Lower lobe of right lung (tissue), 2 donors: Measurements from ENCODE around the gene IKBKE. TPM values are rescaled to one million over a fixed set of nuclear protein-coding genes. Genes with fewer than 3 reads are reported as not detected.

ENCODE experiments used
- ATAC-seq, 2 donors: fragments of 200-7000 bp; cut with Tn5 transposase; one replicate each; pipeline ENCODE4 v1.9.1; 2020 to 2022; ENCODE audit warnings: mild to moderate bottlenecking in 2 of 2, moderate library complexity in 2 of 2
- DNase-seq: peaks from one replicate; pipeline ENCODE4 v3.0.0-alpha.2; 2020
- H3K27ac ChIP-seq: fragments of 200-600 bp; one replicate; pipeline ENCODE4 v1.8.0; 2022
- H3K27me3 ChIP-seq: fragments of 200-600 bp; one replicate; pipeline ENCODE4 v1.8.0; 2022; ENCODE audit warnings: low read depth
- H3K36me3 ChIP-seq: fragments of 200-600 bp; one replicate; pipeline ENCODE4 v1.8.0; 2022; ENCODE audit warnings: mild to moderate bottlenecking
- H3K4me1 ChIP-seq: fragments of 200-600 bp; one replicate; pipeline ENCODE4 v1.8.0; 2022
- H3K4me3 ChIP-seq: fragments of 200-600 bp; one replicate; pipeline ENCODE4 v1.8.0; 2022; ENCODE audit warnings: mild to moderate bottlenecking
- H3K9me3 ChIP-seq: fragments of 200-600 bp; one replicate; pipeline ENCODE4 v1.8.0; 2022
- CTCF ChIP-seq: fragments of 200-600 bp; IDR thresholded peaks from one replicate; pipeline ENCODE4 v1.8.0; 2022; ENCODE audit warnings: antibody characterized with exemption, mild to moderate bottlenecking
- intact Hi-C: fragments of 100-400 bp; cut with DNase I; formaldehyde crosslinking; loops from one replicate; pipeline ENCODE4 v1.11.0; 2022
- total RNA-seq: library from RNA; stranded (reverse); fragmentation: NEBNext Ultra II Directional; extraction: Animal tissue kit (Norgen Biotek cat#: 25700); gene quantifications from one replicate; pipeline ENCODE4 v1.2.1, GENCODE V29; 2021
- donor health status: DM: no; HTN: yes; CAD: no; lungs with severe emphysema.

Gene IKBKE
- total RNA-seq, 1 donor from 2014 or later = 12.5 TPM

GRCh38 chr1:206496131-206496793 lies 26.0 kb downstream of the IKBKE start:
- Histone ChIP-seq H3K4me3 (no peak overlapping the region), H3K9me3 (no peaks in the 10 kb centered on the region), H3K27ac (peak overlapping the region; percentile 36), H3K4me1 (peaks cover 32% of the 10 kb centered on the region), H3K36me3 (peaks cover 29% of the 10 kb centered on the region), H3K27me3 (no peaks in the 10 kb centered on the region)
- peak in 1 of 2 donors; percentile 12 for ATAC-seq
- TF ChIP-seq CTCF = no peak
- intact Hi-C loops = no loop called here
- DNase-seq = no peak

GRCh38 chr1:206497363-206497762 lies 27.1 kb downstream of the IKBKE start:
- Histone ChIP-seq H3K9me3 (no peaks in the 10 kb centered on the region), H3K4me3 (no peak overlapping the region), H3K4me1 (peaks cover 39% of the 10 kb centered on the region), H3K36me3 (peaks cover 18% of the 10 kb centered on the region), H3K27ac (no peak overlapping the region), H3K27me3 (no peaks in the 10 kb centered on the region)
- TF ChIP-seq CTCF = no peak
- intact Hi-C loops = no loop called here
- ATAC-seq = no peak
- no peak for DNase-seq

- Histone ChIP-seq H3K4me1 (peaks cover 44% of the 10 kb centered on the region), H3K27me3 (no peaks in the 10 kb centered on the region), H3K4me3 (no peak overlapping the region), H3K36me3 (peaks cover 14% of the 10 kb centered on the region), H3K9me3 (no peaks in the 10 kb centered on the region), H3K27ac (no peak overlapping the region)
- TF ChIP-seq CTCF = no peak
- ATAC-seq = peak in 1 of 2 donors; percentile 45
- DNase-seq = no peak
- intact Hi-C loops = no loop called here
Observed at GRCh38 chr1:206497774-206498173, 27.5 kb downstream of the IKBKE start.

- Histone ChIP-seq H3K27me3 (no peaks in the 10 kb centered on the region), H3K4me1 (peaks cover 53% of the 10 kb centered on the region), H3K9me3 (no peaks in the 10 kb centered on the region), H3K27ac (no peak overlapping the region), H3K4me3 (no peak overlapping the region), H3K36me3 (peaks cover 6% of the 10 kb centered on the region)
- DNase-seq = no peak
- no peak for TF ChIP-seq CTCF
- intact Hi-C loops = no loop called here
- ATAC-seq = no peak
Observed at GRCh38 chr1:206498685-206499084, 28.4 kb downstream of the IKBKE start.

GRCh38 chr1:206500046-206500445 lies 29.8 kb downstream of the IKBKE start:
- Histone ChIP-seq H3K27me3 (no peaks in the 10 kb centered on the region), H3K9me3 (no peaks in the 10 kb centered on the region), H3K27ac (no peak overlapping the region), H3K4me3 (no peak overlapping the region), H3K4me1 (peaks cover 64% of the 10 kb centered on the region), H3K36me3 (no peaks in the 10 kb centered on the region)
- no peak for DNase-seq
- no peak for ATAC-seq
- intact Hi-C loops = no loop called here
- no peak for TF ChIP-seq CTCF
